Naive thymus-derived CD8-positive, alpha-beta T cell (primary cell): ENCODE data around the gene PHF11. TPM values are rescaled to one million over a fixed set of nuclear protein-coding genes. Genes with fewer than 3 reads are reported as not detected.

Experiments
- ATAC-seq, 2 donors: fragments of 150-1000 bp; cut with Tn5 transposase in 1 of 2; sonication (Bioruptor Pico), chemical (Tn5 transposase) in 1 of 2; 1 replicate in 1 of 2; 2 replicates in 1 of 2; pipeline ENCODE4 v1.10.0; 2021; ENCODE audit warnings: mild to moderate bottlenecking in 2 of 2, moderate library complexity in 2 of 2
- POLR2A ChIA-PET: fragments of 350-600 bp; sonication (Branson Sonifier 250); formaldehyde crosslinking; loops from one replicate; lab custom pipeline; 2021; ENCODE audit warnings: antibody characterized with exemption; lab: Charles Lee
- DNase-seq, 10 donors: peaks; one replicate each; pipeline versions ENCODE4 v3.0.0 to v3.0.0-alpha.2; 2020 to 2022
- H3K27ac Mint-ChIP-seq, 10 donors: one replicate each; pipeline ENCODE4 v1.8.0; 2020 to 2022; ENCODE audit warnings: mild to moderate bottlenecking in 10 of 10, mixed read lengths in 10 of 10, moderate library complexity in 4 of 10, inconsistent platforms in 1 of 10
- H3K27me3 Mint-ChIP-seq, 5 donors: one replicate each; pipeline ENCODE4 v1.8.0; 2021 to 2022; ENCODE audit warnings: mixed read lengths in 5 of 5
- H3K36me3 Mint-ChIP-seq, 3 donors: one replicate each; pipeline ENCODE4 v1.8.0; 2020 to 2022; ENCODE audit warnings: mixed read lengths in 3 of 3, mild to moderate bottlenecking in 2 of 3, inconsistent platforms in 1 of 3
- H3K4me1 Mint-ChIP-seq, 4 donors: one replicate each; pipeline ENCODE4 v1.8.0; 2021 to 2022; ENCODE audit warnings: mixed read lengths in 4 of 4
- H3K4me3 Mint-ChIP-seq, 10 donors: one replicate each; pipeline ENCODE4 v1.8.0; 2020 to 2022; ENCODE audit warnings: mild to moderate bottlenecking in 10 of 10, mixed read lengths in 10 of 10, moderate library complexity in 6 of 10, inconsistent platforms in 1 of 10
- H3K9me3 Mint-ChIP-seq, 9 donors: one replicate each; pipeline ENCODE4 v1.8.0; 2020 to 2022; ENCODE audit warnings: mixed read lengths in 9 of 9, mild to moderate bottlenecking in 3 of 9, inconsistent platforms in 1 of 9, moderate library complexity in 1 of 9
- polyA plus RNA-seq, 3 donors: library from polyadenylated mRNA; unstranded; fragments of 300-500 nt; fragmentation: Illumina TruSeq; gene quantifications; one replicate each; pipeline ENCODE4 v1.2.3, GENCODE V29; 2021
- total RNA-seq, 8 experiments: library from RNA in 2 of 8; stranded (reverse) in 2 of 8; gene quantifications; one replicate each; pipeline ENCODE4 v1.2.3 and lab custom pipeline; 2021 to 2026

The PHF11 gene
- total and polyA plus RNA-seq, 5 experiments from 2014 or later = 75.9 to 132 (median 88.3) TPM

GRCh38 chr13:49502954-49503353 lies 7.2 kb downstream of the PHF11 start:
- POLR2A ChIA-PET = no interaction called here
- Mint-ChIP-seq H3K36me3 (peaks cover 9 to 54% (median 17%) of the 10 kb centered on the region in 3 donors), H3K4me3 (peak overlapping the region in 1 of 10 donors; percentile 8), H3K27me3 (no peaks in the 10 kb centered on the region), H3K9me3 (peaks cover 0 to 3% (median 0%) of the 10 kb centered on the region in 9 donors), H3K4me1 (peaks cover 18 to 60% (median 56%) of the 10 kb centered on the region in 4 donors), H3K27ac (peak overlapping the region in 8 of 10 donors; percentile 2 to 77 (median 46))
- no peak for DNase-seq
- no peak for ATAC-seq

- POLR2A ChIA-PET = no interaction called here
- peaks cover 0 to 3% (median 0%) of the 10 kb centered on the region in 9 donors for H3K9me3 Mint-ChIP-seq
- H3K27ac Mint-ChIP-seq = peak overlapping the region in 2 of 10 donors; percentile 7 to 32
- peaks cover 15 to 52% (median 46%) of the 10 kb centered on the region in 4 donors for H3K4me1 Mint-ChIP-seq
- ATAC-seq = no peak
- peaks cover 9 to 59% (median 17%) of the 10 kb centered on the region in 3 donors for H3K36me3 Mint-ChIP-seq
- no peak for DNase-seq
- H3K27me3 Mint-ChIP-seq = no peaks in the 10 kb centered on the region
- no peak overlapping the region for H3K4me3 Mint-ChIP-seq
These were observed 8.2 kb downstream of the PHF11 start for GRCh38 chr13:49503951-49504350.

GRCh38 chr13:49512578-49512977 lies 16.8 kb downstream of the PHF11 start:
- DNase-seq (no peak), ATAC-seq (no peak)
- Mint-ChIP-seq H3K36me3 (peaks cover 0 to 85% (median 17%) of the 10 kb centered on the region in 3 donors), H3K4me1 (peaks cover 11 to 35% (median 24%) of the 10 kb centered on the region in 4 donors), H3K9me3 (no peaks in the 10 kb centered on the region), H3K27ac (peak overlapping the region in 7 of 10 donors; percentile 15 to 61 (median 25)), H3K27me3 (no peaks in the 10 kb centered on the region), H3K4me3 (no peak overlapping the region)
- POLR2A ChIA-PET = interaction anchor here (0.8 kb wide), 2 partner anchors 24 to 37 kb away, joined by 3 read pairs; no protein-coding TSS in a partner anchor

GRCh38 chr13:49516467-49516866 lies 20.7 kb downstream of the PHF11 start:
- Mint-ChIP-seq H3K27ac (peak overlapping the region in 2 of 10 donors; percentile 6 to 42), H3K4me3 (no peak overlapping the region), H3K27me3 (no peaks in the 10 kb centered on the region), H3K36me3 (peaks cover 6 to 88% (median 15%) of the 10 kb centered on the region in 3 donors), H3K4me1 (peaks cover 8 to 19% (median 14%) of the 10 kb centered on the region in 4 donors), H3K9me3 (no peaks in the 10 kb centered on the region)
- DNase-seq = no peak
- no peak for ATAC-seq
- POLR2A ChIA-PET = no interaction called here

GRCh38 chr13:49517461-49517860 lies 21.7 kb downstream of the PHF11 start:
- ATAC-seq (peak in 1 of 2 donors; percentile 33), DNase-seq (no peak)
- Mint-ChIP-seq H3K4me3 (no peak overlapping the region), H3K36me3 (peaks cover 6 to 88% (median 17%) of the 10 kb centered on the region in 3 donors), H3K4me1 (peaks cover 8 to 14% (median 10%) of the 10 kb centered on the region in 4 donors), H3K27me3 (no peaks in the 10 kb centered on the region), H3K9me3 (no peaks in the 10 kb centered on the region), H3K27ac (peak overlapping the region in 4 of 10 donors; percentile 18 to 63 (median 32))
- POLR2A ChIA-PET = no interaction called here

- Mint-ChIP-seq H3K27ac (peak overlapping the region in 5 of 10 donors; percentile 24 to 58 (median 31)), H3K4me3 (no peak overlapping the region)
- POLR2A ChIA-PET = no interaction called here
These were observed 25.5 kb downstream of the PHF11 start for GRCh38 chr13:49521224-49521623.

GRCh38 chr13:49524740-49525501 lies 29.2 kb downstream of the PHF11 start:
- ATAC-seq (no peak), DNase-seq (no peak)
- Mint-ChIP-seq H3K9me3 (no peaks in the 10 kb centered on the region), H3K36me3 (peaks cover 4 to 81% (median 23%) of the 10 kb centered on the region in 3 donors), H3K4me1 (peaks cover 0 to 18% (median 3%) of the 10 kb centered on the region in 4 donors), H3K27me3 (no peaks in the 10 kb centered on the region), H3K27ac (peak overlapping the region in 3 of 10 donors; percentile 26 to 33 (median 27)), H3K4me3 (no peak overlapping the region)
- POLR2A ChIA-PET = interaction anchor here (0.9 kb wide), 1 partner anchor 29 kb away, joined by 4 read pairs; the partner anchor contains the start of gene PHF11

More at GRCh38 chr13:49521224-49521623, 25.5 kb downstream of the PHF11 start:
- peaks cover 8 to 81% (median 15%) of the 10 kb centered on the region in 3 donors for H3K36me3 Mint-ChIP-seq
- DNase-seq = no peak
- no peak for ATAC-seq
- H3K4me1 Mint-ChIP-seq = peaks cover 0 to 6% (median 5%) of the 10 kb centered on the region in 4 donors
- no peaks in the 10 kb centered on the region for H3K27me3 Mint-ChIP-seq
- H3K9me3 Mint-ChIP-seq = no peaks in the 10 kb centered on the region

- POLR2A ChIA-PET = no interaction called here
- Mint-ChIP-seq H3K4me1 (peaks cover 0 to 36% (median 7%) of the 10 kb centered on the region in 4 donors), H3K27me3 (no peaks in the 10 kb centered on the region), H3K36me3 (peaks cover 4 to 65% (median 23%) of the 10 kb centered on the region in 3 donors), H3K4me3 (no peak overlapping the region), H3K27ac (peak overlapping the region in 7 of 10 donors; percentile 43 to 79 (median 63)), H3K9me3 (no peaks in the 10 kb centered on the region)
- DNase-seq (no peak), ATAC-seq (no peak)
These were observed 31.4 kb downstream of the PHF11 start for GRCh38 chr13:49527123-49527522.

- POLR2A ChIA-PET = interaction anchor here (0.6 to 1.5 kb wide), 4 partner anchors 11 to 85 kb away, joined by 3 to 7 read pairs (median 4); partner anchors contain the start of genes CAB39L and SETDB2
- DNase-seq (no peak), ATAC-seq (no peak)
- H3K4me1 Mint-ChIP-seq = peaks cover 0 to 44% (median 8%) of the 10 kb centered on the region in 4 donors
- H3K4me3 Mint-ChIP-seq = no peak overlapping the region
- no peaks in the 10 kb centered on the region for H3K27me3 Mint-ChIP-seq
- H3K9me3 Mint-ChIP-seq = no peaks in the 10 kb centered on the region
- peak overlapping the region in 7 of 10 donors; percentile 13 to 73 (median 49) for H3K27ac Mint-ChIP-seq
- H3K36me3 Mint-ChIP-seq = peaks cover 4 to 61% (median 19%) of the 10 kb centered on the region in 3 donors
These were observed 32.4 kb downstream of the PHF11 start for GRCh38 chr13:49528161-49528560.

GRCh38 chr13:49530457-49530856 lies 34.7 kb downstream of the PHF11 start:
- H3K4me3 Mint-ChIP-seq = peak overlapping the region in 1 of 10 donors; percentile 53
- H3K36me3 Mint-ChIP-seq = peaks cover 4 to 55% (median 20%) of the 10 kb centered on the region in 3 donors
- H3K27me3 Mint-ChIP-seq = no peaks in the 10 kb centered on the region
- H3K27ac Mint-ChIP-seq = peak overlapping the region in 7 of 10 donors; percentile 20 to 73 (median 37)
- POLR2A ChIA-PET = no interaction called here
- DNase-seq = peak in 1 of 10 donors; percentile 17
- ATAC-seq = no peak
- H3K4me1 Mint-ChIP-seq = peaks cover 0 to 55% (median 9%) of the 10 kb centered on the region in 4 donors
- no peaks in the 10 kb centered on the region for H3K9me3 Mint-ChIP-seq

GRCh38 chr13:49532593-49532992 lies 36.8 kb downstream of the PHF11 start:
- Mint-ChIP-seq H3K9me3 (no peaks in the 10 kb centered on the region), H3K27me3 (no peaks in the 10 kb centered on the region), H3K4me1 (peaks cover 0 to 55% (median 8%) of the 10 kb centered on the region in 4 donors), H3K36me3 (peaks cover 0 to 46% (median 18%) of the 10 kb centered on the region in 3 donors), H3K27ac (peak overlapping the region in 4 of 10 donors; percentile 34 to 85 (median 48)), H3K4me3 (peak overlapping the region in 1 of 10 donors; percentile 32)
- ATAC-seq = no peak
- no peak for DNase-seq
- POLR2A ChIA-PET = no interaction called here

GRCh38 chr13:49533011-49533410 lies 37.3 kb downstream of the PHF11 start:
- Mint-ChIP-seq H3K9me3 (no peaks in the 10 kb centered on the region), H3K27ac (peak overlapping the region in 3 of 10 donors; percentile 34 to 85 (median 40)), H3K4me3 (peak overlapping the region in 1 of 10 donors; percentile 32), H3K36me3 (peaks cover 0 to 46% (median 21%) of the 10 kb centered on the region in 3 donors), H3K27me3 (no peaks in the 10 kb centered on the region), H3K4me1 (peaks cover 0 to 54% (median 9%) of the 10 kb centered on the region in 4 donors)
- POLR2A ChIA-PET = no interaction called here
- ATAC-seq (no peak), DNase-seq (no peak)
